Esophagus muscularis mucosa (tissue), 4 donors: ENCODE results near the gene DCAF11. TPM values are rescaled to one million over a fixed set of nuclear protein-coding genes. Genes with fewer than 3 reads are reported as not detected.

Source experiments
- DNase-seq: peaks from one replicate; pipeline ENCODE4 v3.0.0-alpha.2; 2017; ENCODE audit errors: extremely low spot score
- H3K27ac ChIP-seq, 4 donors: fragments of 200-600 bp; sonication (generic); replicated peaks in 1 of 4; 1 replicate in 3 of 4; 2 replicates in 1 of 4; pipeline ENCODE4 v1.5.1; 2016 to 2019; ENCODE audit warnings: mild to moderate bottlenecking in 1 of 4
- H3K27me3 ChIP-seq, 4 donors: fragments of 200-600 bp; sonication (generic); one replicate each; pipeline versions ENCODE4 v1.5.1 to v1.6.0; 2016 to 2019
- H3K36me3 ChIP-seq, 4 donors: fragments of 200-600 bp; sonication (generic); one replicate each; pipeline ENCODE4 v1.5.1; 2016 to 2019
- H3K4me1 ChIP-seq, 4 donors: fragments of 200-600 bp; sonication (generic); one replicate each; pipeline ENCODE4 v1.5.1; 2016 to 2019
- H3K4me3 ChIP-seq, 4 donors: fragments of 200-600 bp; sonication (generic); 1 replicate in 2 of 4; 2 replicates in 2 of 4; pipeline ENCODE4 v1.5.1; 2016 to 2019; ENCODE audit warnings: mild to moderate bottlenecking in 4 of 4, moderate library complexity in 1 of 4
- H3K9me3 ChIP-seq, 4 donors: fragments of 200-600 bp; sonication (generic); 1 replicate in 3 of 4; 2 replicates in 1 of 4; pipeline ENCODE4 v1.5.1; 2016 to 2019
- CTCF ChIP-seq, 3 experiments: fragments of 200-600 bp in 2 of 3; fragments of 450-650 bp in 1 of 3; sonication (generic) in 2 of 3; IDR thresholded peaks; one replicate each; pipeline ENCODE4 v1.5.1; 2017 to 2019; ENCODE audit warnings: antibody characterized with exemption in 3 of 3, mild to moderate bottlenecking in 2 of 3, moderate library complexity in 1 of 3
- EP300 ChIP-seq: sonication (generic); formaldehyde crosslinking; IDR thresholded peaks from one replicate; pipeline ENCODE4 v1.6.1; 2017; ENCODE audit warnings: antibody characterized with exemption
- POLR2A ChIP-seq: fragments of 450-650 bp; IDR thresholded peaks from one replicate; pipeline ENCODE4 v1.6.1; 2017; ENCODE audit warnings: antibody characterized with exemption, moderate library complexity, mild to moderate bottlenecking, low read depth
- POLR2AphosphoS5 ChIP-seq, 2 donors: sonication (generic); formaldehyde crosslinking; IDR thresholded peaks; one replicate each; pipeline ENCODE4 v1.6.1; 2017; ENCODE audit warnings: antibody characterized with exemption in 2 of 2
- WGBS: methylation state at CpG from one replicate; pipeline ENCODE4 v1.1.5; 2018; 5-methylcytosine and 5-hydroxymethylcytosine counted together
- intact Hi-C: fragments of 100-400 bp; cut with DNase I; formaldehyde crosslinking; loops from one replicate; pipeline ENCODE4 v1.15.1; 2023
- total RNA-seq, 4 donors: library from RNA; depleted of rRNA; stranded (reverse); fragments of >200 nt; gene quantifications; one replicate each; pipeline versions ENCODE4 v1.1.0 to v1.2.1, GENCODE V29; 2016

DCAF11 gene
- total RNA-seq, 4 donors from 2014 or later = 56.0 to 74.9 (median 66.8) TPM

- Histone ChIP-seq H3K27me3 (no peaks in the 10 kb centered on the region), H3K4me3 (peak overlapping the region; percentile 61 to 70 (median 68)), H3K9me3 (no peaks in the 10 kb centered on the region), H3K27ac (peak overlapping the region in 2 of 4 donors; percentile 49 to 60), H3K36me3 (no peaks in the 10 kb centered on the region), H3K4me1 (peaks cover 9 to 15% (median 14%) of the 10 kb centered on the region in 4 donors)
- WGBS = 68% methylated on average over 9 of the region's 26 CpGs
- no peak for DNase-seq
- no peak for TF ChIP-seq POLR2A
- no peak for TF ChIP-seq CTCF (IDR thresholded peaks at IDR 0.05)
- no peak for TF ChIP-seq POLR2AphosphoS5 (IDR thresholded peaks at IDR 0.05)
- no peak for TF ChIP-seq EP300
- intact Hi-C loops = no loop called here
Measured at GRCh38 chr14:24081739-24082211, 32.8 kb upstream of the DCAF11 start.

- no peaks in the 10 kb centered on the region for H3K27me3 ChIP-seq
- DNase-seq = no peak
- peaks cover 9 to 15% (median 14%) of the 10 kb centered on the region in 4 donors for H3K4me1 ChIP-seq
- 82% methylated on average over 1 of the region's 5 CpGs for WGBS
- no peak overlapping the region for H3K27ac ChIP-seq
- no peaks in the 10 kb centered on the region for H3K36me3 ChIP-seq
- intact Hi-C loops = no loop called here
- TF ChIP-seq CTCF (IDR thresholded peaks at IDR 0.05) (no peak), POLR2AphosphoS5 (IDR thresholded peaks at IDR 0.05) (no peak), EP300 (no peak), POLR2A (no peak)
- no peaks in the 10 kb centered on the region for H3K9me3 ChIP-seq
- H3K4me3 ChIP-seq = no peak overlapping the region
Measured at GRCh38 chr14:24082411-24083080, 32.0 kb upstream of the DCAF11 start.

DNA sequence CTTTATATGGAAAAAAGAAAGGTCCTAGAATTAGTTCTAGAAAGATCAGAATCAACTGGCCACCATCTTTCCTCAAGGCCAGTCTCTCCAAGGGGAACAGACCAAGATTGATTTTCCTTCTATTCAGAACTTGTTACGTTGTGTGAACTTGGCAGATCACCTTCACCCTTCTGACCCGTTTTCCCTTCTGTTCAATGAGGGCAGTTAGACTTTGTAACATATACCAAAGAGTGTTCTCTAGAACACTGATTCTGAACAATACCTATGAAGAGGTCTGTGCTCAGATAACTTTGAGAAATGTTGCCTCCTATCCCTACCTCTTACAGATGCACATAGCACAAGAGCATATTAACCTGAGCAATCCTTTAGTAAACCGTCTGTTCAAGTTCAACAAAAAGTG lies 31.1 kb upstream of the DCAF11 start:
- WGBS = 89% methylated on average over 3 of the region's 3 CpGs
- Histone ChIP-seq H3K27ac (no peak overlapping the region), H3K4me1 (peaks cover 9 to 15% (median 14%) of the 10 kb centered on the region in 4 donors), H3K36me3 (no peaks in the 10 kb centered on the region), H3K27me3 (no peaks in the 10 kb centered on the region), H3K4me3 (no peak overlapping the region), H3K9me3 (no peaks in the 10 kb centered on the region)
- no peak for DNase-seq
- intact Hi-C loops = no loop called here
- no peak for TF ChIP-seq CTCF (IDR thresholded peaks at IDR 0.05)
- no peak for TF ChIP-seq POLR2AphosphoS5 (IDR thresholded peaks at IDR 0.05)
- no peak for TF ChIP-seq POLR2A
- TF ChIP-seq EP300 = no peak

DNA sequence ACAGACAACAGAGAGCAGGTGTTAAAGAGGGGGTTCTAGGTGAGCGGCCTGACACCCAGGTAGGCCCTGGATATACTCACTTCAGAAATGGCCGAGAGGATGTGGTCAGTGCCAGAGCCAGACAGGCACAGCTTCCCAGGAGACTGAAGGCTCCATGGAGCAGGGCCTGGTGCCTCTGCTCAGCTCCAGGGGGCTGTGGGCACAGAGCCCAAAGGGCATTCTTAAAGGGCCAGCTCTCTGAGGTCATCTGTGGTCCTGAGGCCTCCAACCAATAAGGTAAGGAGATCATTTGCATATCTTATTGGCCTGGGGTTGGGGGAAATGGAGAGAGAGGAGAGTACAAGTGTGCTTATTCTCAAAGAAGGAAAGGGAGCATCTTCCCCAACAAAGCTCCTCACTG lies 30.1 kb upstream of the DCAF11 start:
- Histone ChIP-seq H3K27me3 (no peaks in the 10 kb centered on the region), H3K4me3 (no peak overlapping the region), H3K9me3 (no peaks in the 10 kb centered on the region), H3K4me1 (peaks cover 9 to 15% (median 14%) of the 10 kb centered on the region in 4 donors), H3K36me3 (no peaks in the 10 kb centered on the region), H3K27ac (no peak overlapping the region)
- intact Hi-C loops = no loop called here
- TF ChIP-seq CTCF (IDR thresholded peaks at IDR 0.05) = no peak
- no peak for TF ChIP-seq EP300
- TF ChIP-seq POLR2A = no peak
- no peak for TF ChIP-seq POLR2AphosphoS5 (IDR thresholded peaks at IDR 0.05)
- no peak for DNase-seq
- WGBS = 90% methylated on average over 2 of the region's 2 CpGs
